ENCODE data around the gene ELMO1. TPM values are rescaled to one million over a fixed set of nuclear protein-coding genes. Genes with fewer than 3 reads are reported as not detected.

Gene ELMO1
- total and polyA plus RNA-seq, 10 of the 15 experiments (the other 5 are each of a cell fraction or from before 2014, with no cell fraction given): 22.6 to 85.9 (median 56.6) TPM

DNA sequence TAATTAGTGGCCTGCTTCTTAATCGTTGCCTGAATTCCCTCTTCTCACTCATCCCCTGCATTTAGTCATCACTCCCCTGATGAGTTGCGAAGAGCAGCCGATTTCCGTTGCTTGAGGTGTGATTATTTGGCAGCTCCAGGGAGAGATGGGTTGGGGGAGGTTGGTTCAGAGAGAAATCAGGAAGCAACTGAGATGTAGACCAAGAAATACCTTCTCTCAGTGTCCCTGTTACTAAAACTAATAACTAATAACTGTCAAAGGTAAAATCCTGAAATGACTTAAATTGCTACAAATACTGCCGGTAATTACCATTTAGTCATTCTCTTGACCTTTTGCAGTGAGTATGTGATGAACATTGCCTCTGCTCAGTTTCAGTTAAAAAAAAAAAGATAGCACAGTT lies 76.9 kb downstream of the ELMO1 start:
- Histone ChIP-seq H3K27ac (ENCODE audit: control insufficient read depth, insufficient read depth) (no peak overlapping the region), H3K36me3 (ENCODE audit: control insufficient read depth in 2 of 2, insufficient read depth in 2 of 2, low read length in 1 of 2) (no peaks in the 10 kb centered on the region), H2AFZ (ENCODE audit: control insufficient read depth, low read depth, low read length) (no peak overlapping the region), H3K9ac (ENCODE audit: control insufficient read depth, insufficient read depth, low read length) (no peak overlapping the region), H3K27me3 (replicated peaks in 1 of 2; ENCODE audit: control insufficient read depth in 2 of 2, insufficient read depth in 2 of 2, low read length in 1 of 2) (no peaks in the 10 kb centered on the region; a peak in 2 of 4 replicates), H3K9me3 (replicated peaks; ENCODE audit: control insufficient read depth, insufficient read depth, low read length) (peaks cover 4% of the 10 kb centered on the region; the same call in 2 of the 3 replicates), H3K79me2 (ENCODE audit: control insufficient read depth, insufficient read depth, low read length) (no peaks in the 10 kb centered on the region), H3K4me2 (ENCODE audit: control insufficient read depth, insufficient read depth) (no peak overlapping the region), H4K20me1 (ENCODE audit: control insufficient read depth, insufficient read depth) (no peaks in the 10 kb centered on the region), H3K4me1 (ENCODE audit: control insufficient read depth, insufficient read depth, low read length) (no peaks in the 10 kb centered on the region; the same call in 1 of the 2 replicates), H3K4me3 (no peak overlapping the region)
- ChIA-PET SMC1A (ENCODE audit: uncharacterized antibody, unreplicated experiment) (no interaction called here), RAD21 (ENCODE audit: unreplicated experiment) (no interaction called here), POLR2A (no interaction called here), CTCF (no interaction called here)
- in situ Hi-C loops (cut with MboI) (no loop called here), intact Hi-C loops (cut with micrococcal nuclease; ENCODE audit: unreplicated experiment) (no loop called here)
- BruUV-seq (replicated peaks): no TSS peak
- ATAC-seq (no peak), FAIRE-seq (no peak), DNase-seq (ENCODE audit: low read depth, low spot score) (no peak)
- TF ChIP-seq JUNB (IDR thresholded peaks at IDR 0.05) (0 out of 2 replicates have a peak, but pooled peaks have one; percentile 8), PML (IDR thresholded peaks at IDR 0.05; ENCODE audit: low read length) (no peak)
- 32% methylated on average over 5 of the region's 5 CpGs for WGBS (ENCODE audit: insufficient coverage, insufficient replicate concordance, low lambda C conversion rate, missing lambda C conversion rate)

DNA sequence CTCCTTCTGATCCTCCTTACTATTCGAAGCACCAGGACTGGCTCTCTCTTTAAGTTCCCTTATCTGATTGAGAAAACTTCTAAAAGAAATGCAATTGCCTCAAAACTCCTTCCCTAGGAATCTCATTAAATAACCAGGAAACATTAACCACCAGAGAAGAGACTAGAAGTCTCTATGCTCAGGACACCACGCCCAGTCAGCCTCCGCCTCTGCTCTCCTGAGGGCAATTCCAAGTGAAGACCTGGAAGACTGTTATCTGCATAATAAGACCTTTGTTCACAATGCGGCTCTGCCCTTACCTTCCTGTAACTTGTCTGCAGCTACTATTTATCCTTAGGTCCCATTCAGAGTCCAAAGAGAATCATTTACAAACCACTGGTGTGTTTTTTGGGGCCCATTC lies 78.8 kb downstream of the ELMO1 start:
- FAIRE-seq (no peak), ATAC-seq (no peak), DNase-seq (ENCODE audit: low read depth, low spot score) (no peak)
- Histone ChIP-seq H2AFZ (ENCODE audit: control insufficient read depth, low read depth, low read length) (no peak overlapping the region), H3K36me3 (ENCODE audit: control insufficient read depth in 2 of 2, insufficient read depth in 2 of 2, low read length in 1 of 2) (no peaks in the 10 kb centered on the region), H3K79me2 (ENCODE audit: control insufficient read depth, insufficient read depth, low read length) (no peaks in the 10 kb centered on the region), H3K4me2 (ENCODE audit: control insufficient read depth, insufficient read depth) (no peak overlapping the region), H3K9ac (ENCODE audit: control insufficient read depth, insufficient read depth, low read length) (no peak overlapping the region), H3K4me3 (no peak overlapping the region), H3K9me3 (replicated peaks; ENCODE audit: control insufficient read depth, insufficient read depth, low read length) (no peaks in the 10 kb centered on the region), H4K20me1 (ENCODE audit: control insufficient read depth, insufficient read depth) (no peaks in the 10 kb centered on the region), H3K27ac (ENCODE audit: control insufficient read depth, insufficient read depth) (no peak overlapping the region), H3K4me1 (ENCODE audit: control insufficient read depth, insufficient read depth, low read length) (no peaks in the 10 kb centered on the region), H3K27me3 (replicated peaks in 1 of 2; ENCODE audit: control insufficient read depth in 2 of 2, insufficient read depth in 2 of 2, low read length in 1 of 2) (no peaks in the 10 kb centered on the region; a peak in 2 of 4 replicates)
- WGBS (ENCODE audit: insufficient coverage, insufficient replicate concordance, low lambda C conversion rate, missing lambda C conversion rate): 56% methylated on average over 4 of the region's 4 CpGs
- ChIA-PET SMC1A (ENCODE audit: uncharacterized antibody, unreplicated experiment) (interaction anchor here (1.5 kb wide), 1 partner anchor 135 kb away, joined by 5 read pairs; no protein-coding TSS in a partner anchor), POLR2A (no interaction called here), RAD21 (ENCODE audit: unreplicated experiment) (no interaction called here), CTCF (interaction anchor here (0.6 kb wide), 1 partner anchor 171 kb away, joined by 3 read pairs; no protein-coding TSS in a partner anchor)
- in situ Hi-C loops (cut with MboI): no loop called here
- intact Hi-C loops (cut with micrococcal nuclease; ENCODE audit: unreplicated experiment): no loop called here
- BruUV-seq (replicated peaks): no TSS peak
- TF ChIP-seq ZNF217 (IDR thresholded peaks at IDR 0.05) (no peak), TCF12 (IDR thresholded peaks at IDR 0.05; ENCODE audit: low read depth, low read length) (no peak), ZNF24 (IDR thresholded peaks at IDR 0.05) (no peak), CBX5 (IDR thresholded peaks at IDR 0.05; ENCODE audit: low read depth) (no peak), NFYA (IDR thresholded peaks at IDR 0.05; ENCODE audit: borderline replicate concordance, low read depth, low read length) (no peak), STAT1 (conservative IDR thresholded peaks at IDR 0.05) (no peak), HDAC2 (IDR thresholded peaks at IDR 0.05) (no peak), FOXM1 (IDR thresholded peaks at IDR 0.05; ENCODE audit: low read depth, low read length) (no peak), GABPA (IDR thresholded peaks at IDR 0.05; ENCODE audit: low read depth) (no peak), PAX8 (IDR thresholded peaks at IDR 0.05) (no peak)
- TF ChIP-seq, protein P1, sequence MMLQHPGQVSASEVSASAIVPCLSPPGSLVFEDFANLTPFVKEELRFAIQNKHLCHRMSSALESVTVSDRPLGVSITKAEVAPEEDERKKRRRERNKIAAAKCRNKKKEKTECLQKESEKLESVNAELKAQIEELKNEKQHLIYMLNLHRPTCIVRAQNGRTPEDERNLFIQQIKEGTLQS (IDR thresholded peaks at IDR 0.05; ENCODE audit: borderline replicate concordance, extremely low read depth, low read depth, low read length): no peak
- TF ChIP-seq, protein P2, sequence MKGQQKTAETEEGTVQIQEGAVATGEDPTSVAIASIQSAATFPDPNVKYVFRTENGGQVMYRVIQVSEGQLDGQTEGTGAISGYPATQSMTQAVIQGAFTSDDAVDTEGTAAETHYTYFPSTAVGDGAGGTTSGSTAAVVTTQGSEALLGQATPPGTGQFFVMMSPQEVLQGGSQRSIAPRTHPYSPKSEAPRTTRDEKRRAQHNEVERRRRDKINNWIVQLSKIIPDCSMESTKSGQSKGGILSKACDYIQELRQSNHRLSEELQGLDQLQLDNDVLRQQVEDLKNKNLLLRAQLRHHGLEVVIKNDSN (IDR thresholded peaks at IDR 0.05; ENCODE audit: borderline replicate concordance, extremely low read length, insufficient read depth, low read depth, low read length): no peak

Data from GM12878 (cell line).